BJ (cell line): ENCODE measurements around the gene MET. TPM values are rescaled to one million over a fixed set of nuclear protein-coding genes. Genes with fewer than 3 reads are reported as not detected.

Experiments
- CTCF ChIA-PET: fragments of 350-600 bp; formaldehyde crosslinking; extraction: SDS; loops from one replicate; lab custom pipeline; 2021; ENCODE audit warnings: antibody characterized with exemption, inconsistent platforms; lab: Yijun Ruan, JAX
- POLR2A ChIA-PET: fragments of 300-600 bp; sonication (Branson Sonifier 250); formaldehyde crosslinking; extraction: SDS; loops from one replicate; lab custom pipeline; 2021; ENCODE audit warnings: antibody characterized with exemption; lab: Charles Lee
- DNase-seq: peaks from one replicate; pipeline ENCODE4 v3.0.0-alpha.2; 2011; ENCODE audit warnings: low read depth
- H3K27me3 ChIP-seq: 2 replicates; pipeline ENCODE4 v1.6.0; 2011; ENCODE audit warnings: low read length; ENCODE audit not compliant: control insufficient read depth, insufficient read depth
- H3K36me3 ChIP-seq: 2 replicates; pipeline ENCODE4 v1.5.1; 2011; ENCODE audit warnings: low read length; ENCODE audit not compliant: control insufficient read depth, insufficient read depth
- H3K4me3 ChIP-seq: 2 replicates; pipeline ENCODE4 v1.5.1; 2011; ENCODE audit warnings: low read depth, mild to moderate bottlenecking, control low read depth, low read length
- polyA plus RNA-seq: library from polyadenylated mRNA; depleted of rRNA; stranded (reverse); fragments of >200 nt; gene quantifications from 2 replicates; pipeline ENCODE4 v1.2.3, GENCODE V29; 2011
- TF ChIP-seq, protein P1 (sequence below): IDR thresholded peaks from 2 replicates; pipeline ENCODE4 v1.5.1; 2011; ENCODE audit warnings: low read depth, mild to moderate bottlenecking, control low read depth, inconsistent platforms, low read length, moderate library complexity; ENCODE audit not compliant: insufficient read depth

Gene MET
- polyA plus RNA-seq, 1 experiment = 68.3 TPM

DNA sequence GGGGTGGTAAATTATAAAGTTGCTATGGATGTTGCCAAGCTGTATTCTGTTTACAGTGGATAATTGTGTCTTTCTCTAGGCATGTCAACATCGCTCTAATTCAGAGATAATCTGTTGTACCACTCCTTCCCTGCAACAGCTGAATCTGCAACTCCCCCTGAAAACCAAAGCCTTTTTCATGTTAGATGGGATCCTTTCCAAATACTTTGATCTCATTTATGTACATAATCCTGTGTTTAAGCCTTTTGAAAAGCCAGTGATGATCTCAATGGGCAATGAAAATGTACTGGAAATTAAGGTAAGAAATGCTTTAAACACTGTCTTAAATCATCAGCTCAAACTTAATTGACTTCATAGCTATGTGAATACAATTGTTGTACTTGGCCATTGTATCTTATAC is 91.0 kb downstream of the MET start:
- TF ChIP-seq, protein P1, sequence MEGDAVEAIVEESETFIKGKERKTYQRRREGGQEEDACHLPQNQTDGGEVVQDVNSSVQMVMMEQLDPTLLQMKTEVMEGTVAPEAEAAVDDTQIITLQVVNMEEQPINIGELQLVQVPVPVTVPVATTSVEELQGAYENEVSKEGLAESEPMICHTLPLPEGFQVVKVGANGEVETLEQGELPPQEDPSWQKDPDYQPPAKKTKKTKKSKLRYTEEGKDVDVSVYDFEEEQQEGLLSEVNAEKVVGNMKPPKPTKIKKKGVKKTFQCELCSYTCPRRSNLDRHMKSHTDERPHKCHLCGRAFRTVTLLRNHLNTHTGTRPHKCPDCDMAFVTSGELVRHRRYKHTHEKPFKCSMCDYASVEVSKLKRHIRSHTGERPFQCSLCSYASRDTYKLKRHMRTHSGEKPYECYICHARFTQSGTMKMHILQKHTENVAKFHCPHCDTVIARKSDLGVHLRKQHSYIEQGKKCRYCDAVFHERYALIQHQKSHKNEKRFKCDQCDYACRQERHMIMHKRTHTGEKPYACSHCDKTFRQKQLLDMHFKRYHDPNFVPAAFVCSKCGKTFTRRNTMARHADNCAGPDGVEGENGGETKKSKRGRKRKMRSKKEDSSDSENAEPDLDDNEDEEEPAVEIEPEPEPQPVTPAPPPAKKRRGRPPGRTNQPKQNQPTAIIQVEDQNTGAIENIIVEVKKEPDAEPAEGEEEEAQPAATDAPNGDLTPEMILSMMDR = no peak
- POLR2A ChIA-PET = no interaction called here
- CTCF ChIA-PET = interaction anchor here (0.7 to 1.3 kb wide), 4 partner anchors 8 to 77 kb away, joined by 3 read pairs; no protein-coding TSS in a partner anchor
- Histone ChIP-seq H3K36me3 (no peaks in the 10 kb centered on the region), H3K27me3 (no peaks in the 10 kb centered on the region), H3K4me3 (no peak overlapping the region)
- DNase-seq = no peak

- no peak overlapping the region for H3K4me3 ChIP-seq
- ChIA-PET POLR2A (no interaction called here), CTCF (interaction anchor here (0.8 to 1.3 kb wide), 2 partner anchors 11 to 78 kb away, joined by 3 read pairs; no protein-coding TSS in a partner anchor)
- TF ChIP-seq, protein P1 = no peak
- H3K36me3 ChIP-seq = no peaks in the 10 kb centered on the region
- H3K27me3 ChIP-seq = no peaks in the 10 kb centered on the region
- no peak for DNase-seq
Observed at GRCh38 chr7:116763647-116764046, 91.7 kb downstream of the MET start.

- no peak for DNase-seq
- ChIA-PET CTCF (interaction anchor here (1.2 kb wide), 1 partner anchor 9 kb away, joined by 3 read pairs; no protein-coding TSS in a partner anchor), POLR2A (no interaction called here)
- no peaks in the 10 kb centered on the region for H3K36me3 ChIP-seq
- TF ChIP-seq, protein P1 = no peak
- no peak overlapping the region for H3K4me3 ChIP-seq
- no peaks in the 10 kb centered on the region for H3K27me3 ChIP-seq
Observed at GRCh38 chr7:116766881-116767280, 94.9 kb downstream of the MET start.

- Histone ChIP-seq H3K4me3 (no peak overlapping the region), H3K36me3 (no peaks in the 10 kb centered on the region), H3K27me3 (no peaks in the 10 kb centered on the region)
- no peak for DNase-seq
- TF ChIP-seq, protein P1 = no peak
- CTCF ChIA-PET = interaction anchor here (1.2 kb wide), 1 partner anchor 10 kb away, joined by 4 read pairs; no protein-coding TSS in a partner anchor
- POLR2A ChIA-PET = no interaction called here
Observed at GRCh38 chr7:116769546-116769945, 97.5 kb downstream of the MET start.

DNA sequence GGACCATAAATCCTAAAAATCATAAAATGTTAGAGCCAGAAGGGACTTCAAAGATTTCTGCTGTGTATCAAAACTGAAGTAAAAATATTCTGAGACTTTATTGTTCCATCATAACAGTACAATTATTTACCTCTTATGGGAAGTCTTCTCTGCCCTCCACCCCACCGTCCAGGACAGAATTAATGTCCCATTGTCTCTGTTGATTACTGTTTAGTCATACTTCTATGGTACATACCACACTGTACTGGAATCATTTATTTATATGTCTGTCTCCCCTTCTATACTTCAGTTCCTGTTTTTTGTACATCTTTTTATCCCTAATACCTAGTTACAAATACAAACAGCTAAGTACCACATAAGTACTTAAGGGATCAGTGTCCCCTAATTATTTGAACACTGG is 98.9 kb downstream of the MET start:
- POLR2A ChIA-PET = no interaction called here
- TF ChIP-seq, protein P1 = no peak
- CTCF ChIA-PET = no interaction called here

More for the DNA sequence above, 98.9 kb downstream of the MET start:
- Histone ChIP-seq H3K27me3 (no peaks in the 10 kb centered on the region), H3K4me3 (no peak overlapping the region), H3K36me3 (no peaks in the 10 kb centered on the region)
- DNase-seq = no peak
